Measurements from ENCODE around the gene ANO6.
A peak's percentile ranks its signal among the peaks of the same experiment; 100 is the strongest.

ANO6 gene

DNA sequence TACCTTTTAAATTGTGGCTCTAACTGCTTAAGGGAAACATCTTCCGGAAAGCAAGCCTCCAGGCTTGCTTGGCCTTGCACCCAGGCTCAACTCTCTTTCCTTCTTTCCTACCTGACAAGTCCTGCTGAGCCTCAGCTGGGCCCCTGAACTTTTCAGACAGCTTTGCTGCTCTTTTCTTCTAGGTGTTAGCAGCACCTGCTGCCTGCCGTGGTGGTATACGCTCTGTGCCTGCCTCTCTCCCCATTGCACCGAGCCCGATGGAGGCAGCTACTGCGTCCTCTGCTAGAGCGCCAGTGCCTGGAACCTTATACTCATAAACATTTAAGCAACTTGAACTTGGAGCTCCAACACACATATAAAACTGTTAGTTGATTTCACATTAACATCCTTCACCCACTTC, 195.7 kb downstream of the ANO6 start:
- Histone ChIP-seq H3K36me3 (ENCODE audit: control insufficient read depth in 4 of 4, insufficient read depth in 4 of 4, low read length in 3 of 4) (peaks cover 29 to 55% (median 41%) of the 10 kb centered on the region in 4 experiments), H3K4me3 (ENCODE audit: control insufficient read depth in 1 of 7, extremely low read depth in 1 of 7, insufficient read depth in 4 of 7, low read depth in 2 of 7, low read length in 6 of 7) (no peak overlapping the region), H3K4me1 (ENCODE audit: control extremely low read depth in 1 of 4, control insufficient read depth in 4 of 4, insufficient read depth in 4 of 4, low read length in 3 of 4) (no peaks in the 10 kb centered on the region), H3K27ac (ENCODE audit: insufficient read depth in 1 of 2, low read depth in 1 of 2, low read length in 2 of 2, poor library complexity in 1 of 2, severe bottlenecking in 2 of 2) (no peak overlapping the region), H3K9me3 (ENCODE audit: control extremely low read depth in 1 of 5, control insufficient read depth in 4 of 5, insufficient read depth in 2 of 5, low read depth in 1 of 5, low read length in 4 of 5) (no peaks in the 10 kb centered on the region), H3K27me3 (replicated peaks in 2 of 5; ENCODE audit: control insufficient read depth in 4 of 5, insufficient read depth in 5 of 5, low read length in 4 of 5) (no peaks in the 10 kb centered on the region)
- no peak for DNase-seq
- 97% methylated on average over 6 of the region's 7 CpGs for WGBS (ENCODE audit: insufficient coverage)
- ChIA-PET POLR2A (no interaction called here), CTCF (no interaction called here)

DNA sequence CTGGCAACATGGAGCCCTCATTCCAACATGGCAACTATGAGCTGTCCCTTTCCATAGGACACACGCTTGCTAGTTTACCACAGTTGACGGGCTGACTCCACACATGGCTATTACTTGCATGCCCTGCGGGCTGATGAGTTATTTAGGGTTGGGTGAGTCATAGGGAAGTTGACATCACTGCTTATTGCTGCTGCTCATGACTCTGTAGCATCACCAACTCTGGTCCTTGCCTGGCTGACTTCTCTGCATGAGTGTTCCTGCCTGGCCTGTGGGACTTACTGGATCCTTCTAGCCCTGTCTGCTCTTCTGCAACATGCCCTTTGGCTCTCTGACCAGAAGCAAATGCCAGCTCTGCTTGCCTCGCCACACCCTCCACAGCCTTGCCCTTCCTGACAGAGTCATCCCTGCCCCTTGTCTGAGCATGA, 199.5 kb downstream of the ANO6 start:
- Histone ChIP-seq H3K36me3 (ENCODE audit: control insufficient read depth in 4 of 4, insufficient read depth in 4 of 4, low read length in 3 of 4) (peaks cover 27 to 50% (median 40%) of the 10 kb centered on the region in 4 experiments), H3K4me1 (ENCODE audit: control extremely low read depth in 1 of 4, control insufficient read depth in 4 of 4, insufficient read depth in 4 of 4, low read length in 3 of 4) (peaks cover 0 to 3% (median 0%) of the 10 kb centered on the region in 4 experiments), H3K27me3 (replicated peaks in 2 of 5; ENCODE audit: control insufficient read depth in 4 of 5, insufficient read depth in 5 of 5, low read length in 4 of 5) (no peaks in the 10 kb centered on the region), H3K27ac (ENCODE audit: insufficient read depth in 1 of 2, low read depth in 1 of 2, low read length in 2 of 2, poor library complexity in 1 of 2, severe bottlenecking in 2 of 2) (no peak overlapping the region), H3K4me3 (ENCODE audit: control insufficient read depth in 1 of 7, extremely low read depth in 1 of 7, insufficient read depth in 4 of 7, low read depth in 2 of 7, low read length in 6 of 7) (no peak overlapping the region), H3K9me3 (ENCODE audit: control extremely low read depth in 1 of 5, control insufficient read depth in 4 of 5, insufficient read depth in 2 of 5, low read depth in 1 of 5, low read length in 4 of 5) (no peaks in the 10 kb centered on the region)
- WGBS (ENCODE audit: insufficient coverage), result 100% methylated on average over 4 of the region's 4 CpGs
- CTCF ChIA-PET, result no interaction called here
- DNase-seq, result peak in 2 of 3 donors; percentile 9 to 14
- POLR2A ChIA-PET, result no interaction called here

DNA sequence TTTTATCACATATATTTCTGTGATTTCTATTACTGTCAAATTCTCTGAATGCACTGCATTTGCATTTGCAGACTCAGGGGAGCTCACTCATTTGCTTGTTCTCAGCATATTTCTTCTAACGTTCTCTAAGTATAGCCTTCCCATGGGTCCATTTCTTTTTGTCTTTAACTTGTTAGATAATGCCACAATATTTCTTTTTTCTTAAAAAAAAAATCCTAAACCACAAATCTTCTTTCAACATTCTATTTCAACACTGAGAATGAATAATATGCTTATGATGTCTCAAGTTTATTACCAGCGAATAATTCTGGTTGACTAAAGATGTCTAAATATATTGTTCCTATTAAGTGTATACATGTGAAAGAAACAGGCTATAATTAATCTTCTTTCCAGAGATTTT, 200.2 kb downstream of the ANO6 start:
- H3K36me3 ChIP-seq (ENCODE audit: control insufficient read depth in 4 of 4, insufficient read depth in 4 of 4, low read length in 3 of 4), result peaks cover 27 to 53% (median 39%) of the 10 kb centered on the region in 4 experiments
- WGBS (ENCODE audit: insufficient coverage), result 100% methylated on average over 1 of the region's 2 CpGs
- H3K27me3 ChIP-seq (replicated peaks in 2 of 5; ENCODE audit: control insufficient read depth in 4 of 5, insufficient read depth in 5 of 5, low read length in 4 of 5), result no peaks in the 10 kb centered on the region
- CTCF ChIA-PET, result no interaction called here
- H3K4me3 ChIP-seq (ENCODE audit: control insufficient read depth in 1 of 7, extremely low read depth in 1 of 7, insufficient read depth in 4 of 7, low read depth in 2 of 7, low read length in 6 of 7), result no peak overlapping the region
- H3K9me3 ChIP-seq (ENCODE audit: control extremely low read depth in 1 of 5, control insufficient read depth in 4 of 5, insufficient read depth in 2 of 5, low read depth in 1 of 5, low read length in 4 of 5), result no peaks in the 10 kb centered on the region
- POLR2A ChIA-PET, result no interaction called here
- H3K4me1 ChIP-seq (ENCODE audit: control extremely low read depth in 1 of 4, control insufficient read depth in 4 of 4, insufficient read depth in 4 of 4, low read length in 3 of 4), result peaks cover 0 to 3% (median 0%) of the 10 kb centered on the region in 4 experiments
- DNase-seq, result no peak
- H3K27ac ChIP-seq (ENCODE audit: insufficient read depth in 1 of 2, low read depth in 1 of 2, low read length in 2 of 2, poor library complexity in 1 of 2, severe bottlenecking in 2 of 2), result no peak overlapping the region

DNA sequence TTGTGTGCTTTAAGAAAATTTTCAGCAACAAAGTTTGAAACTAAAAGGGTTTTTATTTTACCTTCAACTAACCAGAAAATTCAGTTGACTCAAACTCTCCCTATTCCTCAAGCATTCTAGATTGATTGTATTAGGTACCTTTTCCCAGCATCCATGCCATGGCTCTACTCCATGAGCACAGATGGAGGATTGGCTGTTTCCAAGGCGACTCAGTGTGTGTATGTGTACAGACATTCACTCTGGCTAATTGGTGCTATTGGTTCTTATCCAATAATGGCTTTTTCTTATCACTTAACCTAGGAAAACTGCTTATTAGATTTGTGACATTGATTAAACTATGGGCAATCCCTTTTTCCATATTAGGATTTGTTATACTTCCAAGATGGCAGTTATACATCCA, 202.6 kb downstream of the ANO6 start:
- Histone ChIP-seq H3K9me3 (ENCODE audit: control extremely low read depth in 1 of 5, control insufficient read depth in 4 of 5, insufficient read depth in 2 of 5, low read depth in 1 of 5, low read length in 4 of 5) (no peaks in the 10 kb centered on the region), H3K27me3 (replicated peaks in 2 of 5; ENCODE audit: control insufficient read depth in 4 of 5, insufficient read depth in 5 of 5, low read length in 4 of 5) (no peaks in the 10 kb centered on the region), H3K27ac (ENCODE audit: insufficient read depth in 1 of 2, low read depth in 1 of 2, low read length in 2 of 2, poor library complexity in 1 of 2, severe bottlenecking in 2 of 2) (no peak overlapping the region), H3K4me3 (ENCODE audit: control insufficient read depth in 1 of 7, extremely low read depth in 1 of 7, insufficient read depth in 4 of 7, low read depth in 2 of 7, low read length in 6 of 7) (no peak overlapping the region), H3K4me1 (ENCODE audit: control extremely low read depth in 1 of 4, control insufficient read depth in 4 of 4, insufficient read depth in 4 of 4, low read length in 3 of 4) (peaks cover 0 to 3% (median 0%) of the 10 kb centered on the region in 4 experiments), H3K36me3 (ENCODE audit: control insufficient read depth in 4 of 4, insufficient read depth in 4 of 4, low read length in 3 of 4) (peaks cover 11 to 43% (median 30%) of the 10 kb centered on the region in 4 experiments)
- no peak for DNase-seq
- CTCF ChIA-PET, result no interaction called here
- WGBS (ENCODE audit: insufficient coverage), result no CpG with 5 or more reads among the region's 1 CpG
- POLR2A ChIA-PET, result no interaction called here

DNA sequence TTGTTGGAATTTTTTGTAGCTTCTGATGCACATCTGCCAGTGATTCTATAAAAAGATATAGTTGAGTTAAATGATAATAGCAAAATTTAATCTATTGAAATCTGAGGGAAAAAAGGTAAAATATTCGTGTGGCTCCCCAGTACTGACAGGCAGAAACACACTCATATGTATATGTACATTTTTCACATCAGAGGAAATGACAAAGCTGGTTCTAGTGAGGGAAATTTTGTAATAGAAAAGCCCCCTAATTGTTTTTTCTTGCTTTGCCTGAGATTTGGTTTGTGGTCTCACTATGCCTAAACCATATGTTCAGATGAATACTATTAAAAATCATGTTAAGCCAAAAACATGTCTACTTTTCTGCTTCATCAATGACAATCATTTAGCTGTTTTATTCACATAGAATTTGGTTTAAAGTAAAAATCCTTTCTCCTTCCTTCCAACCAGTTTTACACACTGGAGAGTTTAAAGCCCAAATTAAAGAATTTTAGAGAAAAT, 203.5 kb downstream of the ANO6 start:
- no CpG with 5 or more reads among the region's 1 CpG for WGBS (ENCODE audit: insufficient coverage)
- H3K4me3 ChIP-seq (ENCODE audit: control insufficient read depth in 1 of 7, extremely low read depth in 1 of 7, insufficient read depth in 4 of 7, low read depth in 2 of 7, low read length in 6 of 7), result no peak overlapping the region
- CTCF ChIA-PET, result no interaction called here

DNA sequence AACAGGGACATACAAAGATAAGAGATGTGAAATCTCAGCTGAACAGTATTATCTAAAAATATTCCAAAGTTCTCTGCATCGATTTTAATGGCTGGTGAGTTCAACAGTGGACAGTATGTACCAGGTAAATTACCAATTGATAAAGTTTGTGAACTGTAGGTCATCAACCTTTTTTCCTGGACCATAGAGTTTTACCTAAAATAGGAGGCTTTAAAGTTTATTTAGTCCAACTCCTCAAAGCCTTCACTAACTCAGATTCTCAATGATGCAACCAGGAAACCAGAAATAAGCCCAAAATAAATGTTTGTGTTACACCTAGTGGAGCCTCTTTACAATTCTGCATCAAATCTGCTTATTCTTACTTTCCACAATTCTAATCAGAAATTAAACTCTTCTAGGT, 205.8 kb downstream of the ANO6 start:
- ChIA-PET POLR2A (interaction anchor here (0.6 kb wide), 1 partner anchor 15 kb away, joined by 5 read pairs; no protein-coding TSS in a partner anchor), CTCF (no interaction called here)
- no peak for DNase-seq
- Histone ChIP-seq H3K4me3 (ENCODE audit: control insufficient read depth in 1 of 7, extremely low read depth in 1 of 7, insufficient read depth in 4 of 7, low read depth in 2 of 7, low read length in 6 of 7) (no peak overlapping the region), H3K4me1 (ENCODE audit: control extremely low read depth in 1 of 4, control insufficient read depth in 4 of 4, insufficient read depth in 4 of 4, low read length in 3 of 4) (peaks cover 0 to 3% (median 0%) of the 10 kb centered on the region in 4 experiments), H3K27me3 (replicated peaks in 2 of 5; ENCODE audit: control insufficient read depth in 4 of 5, insufficient read depth in 5 of 5, low read length in 4 of 5) (no peaks in the 10 kb centered on the region), H3K36me3 (ENCODE audit: control insufficient read depth in 4 of 4, insufficient read depth in 4 of 4, low read length in 3 of 4) (peaks cover 10 to 43% (median 25%) of the 10 kb centered on the region in 4 experiments), H3K27ac (ENCODE audit: insufficient read depth in 1 of 2, low read depth in 1 of 2, low read length in 2 of 2, poor library complexity in 1 of 2, severe bottlenecking in 2 of 2) (no peak overlapping the region), H3K9me3 (ENCODE audit: control extremely low read depth in 1 of 5, control insufficient read depth in 4 of 5, insufficient read depth in 2 of 5, low read depth in 1 of 5, low read length in 4 of 5) (no peaks in the 10 kb centered on the region)
- WGBS (ENCODE audit: insufficient coverage), result 100% methylated on average over 1 of the region's 1 CpG

More for the DNA sequence above, 203.5 kb downstream of the ANO6 start:
- Histone ChIP-seq H3K9me3 (ENCODE audit: control extremely low read depth in 1 of 5, control insufficient read depth in 4 of 5, insufficient read depth in 2 of 5, low read depth in 1 of 5, low read length in 4 of 5) (no peaks in the 10 kb centered on the region), H3K27ac (ENCODE audit: insufficient read depth in 1 of 2, low read depth in 1 of 2, low read length in 2 of 2, poor library complexity in 1 of 2, severe bottlenecking in 2 of 2) (no peak overlapping the region), H3K4me1 (ENCODE audit: control extremely low read depth in 1 of 4, control insufficient read depth in 4 of 4, insufficient read depth in 4 of 4, low read length in 3 of 4) (peaks cover 0 to 3% (median 0%) of the 10 kb centered on the region in 4 experiments), H3K36me3 (ENCODE audit: control insufficient read depth in 4 of 4, insufficient read depth in 4 of 4, low read length in 3 of 4) (peaks cover 19 to 44% (median 31%) of the 10 kb centered on the region in 4 experiments), H3K27me3 (replicated peaks in 2 of 5; ENCODE audit: control insufficient read depth in 4 of 5, insufficient read depth in 5 of 5, low read length in 4 of 5) (no peaks in the 10 kb centered on the region)
- peak in 2 of 3 donors; percentile 37 to 46 for DNase-seq
- POLR2A ChIA-PET, result no interaction called here

DNA sequence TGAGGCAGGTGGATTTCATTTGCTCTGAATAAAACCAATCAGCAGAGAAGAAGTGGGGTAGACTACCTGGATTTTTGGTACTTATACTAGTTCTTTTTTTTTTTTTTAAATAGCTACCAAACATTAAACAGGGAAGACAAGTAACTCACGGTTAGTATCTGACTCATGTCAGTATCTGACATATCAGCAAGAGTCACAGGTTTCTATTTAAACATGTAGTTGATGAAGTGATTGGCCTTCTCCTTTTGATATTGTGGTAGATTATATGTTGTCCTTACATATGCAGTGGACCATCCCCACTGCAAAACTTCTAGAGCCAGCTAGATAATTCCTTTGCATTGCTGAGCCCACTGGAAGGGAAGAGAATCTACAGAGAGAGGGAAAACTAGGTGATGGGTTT, 208.0 kb downstream of the ANO6 start:
- H3K27me3 ChIP-seq (replicated peaks in 2 of 5; ENCODE audit: control insufficient read depth in 4 of 5, insufficient read depth in 5 of 5, low read length in 4 of 5), result no peaks in the 10 kb centered on the region
- no peak overlapping the region for H3K27ac ChIP-seq (ENCODE audit: insufficient read depth in 1 of 2, low read depth in 1 of 2, low read length in 2 of 2, poor library complexity in 1 of 2, severe bottlenecking in 2 of 2)
- peaks cover 5 to 39% (median 22%) of the 10 kb centered on the region in 4 experiments for H3K36me3 ChIP-seq (ENCODE audit: control insufficient read depth in 4 of 4, insufficient read depth in 4 of 4, low read length in 3 of 4)
- ChIA-PET POLR2A (no interaction called here), CTCF (no interaction called here)
- no peak overlapping the region for H3K4me3 ChIP-seq (ENCODE audit: control insufficient read depth in 1 of 7, extremely low read depth in 1 of 7, insufficient read depth in 4 of 7, low read depth in 2 of 7, low read length in 6 of 7)
- H3K4me1 ChIP-seq (ENCODE audit: control extremely low read depth in 1 of 4, control insufficient read depth in 4 of 4, insufficient read depth in 4 of 4, low read length in 3 of 4), result peaks cover 0 to 3% (median 0%) of the 10 kb centered on the region in 4 experiments
- WGBS (ENCODE audit: insufficient coverage), result no CpG with 5 or more reads among the region's 1 CpG
- no peaks in the 10 kb centered on the region for H3K9me3 ChIP-seq (ENCODE audit: control extremely low read depth in 1 of 5, control insufficient read depth in 4 of 5, insufficient read depth in 2 of 5, low read depth in 1 of 5, low read length in 4 of 5)
- DNase-seq, result no peak

All from common myeloid progenitor, CD34-positive (primary cell).